22Rv1 (cell line): Measurements from ENCODE around the gene NMNAT2.
A peak's percentile ranks its signal among the peaks of the same experiment; 100 is the strongest.

ENCODE experiments used
- H3K27ac ChIP-seq: fragments of 450-650 bp; 2 replicates; pipeline ENCODE4 v1.5.1; 2017
- CTCF ChIP-seq: fragments of 450-650 bp; IDR thresholded peaks from 2 replicates; pipeline ENCODE4 v1.5.1; 2017; ENCODE audit warnings: mild to moderate bottlenecking
- ZFX ChIP-seq: fragments of 450-650 bp; IDR thresholded peaks from 2 replicates; pipeline ENCODE4 v1.6.1; 2017; ENCODE audit warnings: antibody characterized with exemption, borderline replicate concordance

The NMNAT2 gene

GRCh38 chr1:183238071-183238470 is 180.1 kb downstream of the NMNAT2 start:
- no peak for TF ChIP-seq CTCF
- TF ChIP-seq ZFX, result no peak
- no peak overlapping the region for H3K27ac ChIP-seq

- no peak overlapping the region for H3K27ac ChIP-seq
- no peak for TF ChIP-seq ZFX
- TF ChIP-seq CTCF, result no peak
Observed at GRCh38 chr1:183237046-183237445, 181.1 kb downstream of the NMNAT2 start.

- no peak for TF ChIP-seq ZFX
- TF ChIP-seq CTCF, result no peak
- no peak overlapping the region for H3K27ac ChIP-seq
Observed at GRCh38 chr1:183236158-183236725, 181.9 kb downstream of the NMNAT2 start.

- H3K27ac ChIP-seq, result no peak overlapping the region
- TF ChIP-seq ZFX (no peak), CTCF (no peak)
Observed at GRCh38 chr1:183235503-183235902, 182.7 kb downstream of the NMNAT2 start.

- TF ChIP-seq CTCF (peak; percentile 77), ZFX (no peak)
- H3K27ac ChIP-seq, result no peak overlapping the region
Observed at GRCh38 chr1:183234660-183235476, 183.3 kb downstream of the NMNAT2 start.

- no peak overlapping the region for H3K27ac ChIP-seq
- TF ChIP-seq ZFX, result no peak
- TF ChIP-seq CTCF, result no peak
Observed at GRCh38 chr1:183233113-183233512, 185.1 kb downstream of the NMNAT2 start.

- peak overlapping the region; percentile 54 for H3K27ac ChIP-seq
- TF ChIP-seq CTCF (no peak), ZFX (no peak)
Observed at GRCh38 chr1:183231545-183231944, 186.6 kb downstream of the NMNAT2 start.
